Spleen (tissue), 11 donors: ENCODE results near the gene CACNA2D1. TPM values are rescaled to one million over a fixed set of nuclear protein-coding genes. Genes with fewer than 3 reads are reported as not detected.
A peak's percentile ranks its signal among the peaks of the same experiment; 100 is the strongest.

Experiments
- DNase-seq: peaks from one replicate; pipeline ENCODE4 v3.0.0-alpha.2; 2020
- H3K27ac ChIP-seq, 8 donors: fragments of 200-600 bp; sonication (generic) in 7 of 8; 1 replicate in 4 of 8; 2 replicates in 4 of 8; pipeline versions ENCODE4 v1.5.0 to v1.8.0; 2016 to 2021; ENCODE audit warnings: inconsistent platforms in 4 of 8, mild to moderate bottlenecking in 4 of 8, moderate library complexity in 1 of 8
- H3K27me3 ChIP-seq, 7 donors: fragments of 200-600 bp; sonication (generic) in 6 of 7; replicated peaks in 1 of 7; 1 replicate in 4 of 7; 2 replicates in 3 of 7; pipeline versions ENCODE4 v1.5.0 to v1.8.0; 2016 to 2021; ENCODE audit warnings: inconsistent platforms in 3 of 7, mild to moderate bottlenecking in 1 of 7
- H3K36me3 ChIP-seq, 6 donors: fragments of 200-600 bp; sonication (generic) in 5 of 6; 1 replicate in 4 of 6; 2 replicates in 2 of 6; pipeline versions ENCODE4 v1.5.0 to v1.8.0; 2016 to 2021; ENCODE audit warnings: inconsistent platforms in 2 of 6
- H3K4me1 ChIP-seq, 6 donors: fragments of 200-600 bp; sonication (generic) in 5 of 6; 1 replicate in 3 of 6; 2 replicates in 3 of 6; pipeline versions ENCODE4 v1.5.0 to v1.8.0; 2016 to 2021; ENCODE audit warnings: inconsistent platforms in 3 of 6
- H3K4me3 ChIP-seq, 8 donors: fragments of 200-600 bp; sonication (generic) in 7 of 8; 1 replicate in 4 of 8; 2 replicates in 4 of 8; pipeline versions ENCODE4 v1.5.0 to v1.8.0; 2016 to 2021; ENCODE audit warnings: inconsistent platforms in 4 of 8, mild to moderate bottlenecking in 4 of 8, moderate library complexity in 2 of 8
- H3K9me3 ChIP-seq, 8 donors: fragments of 200-600 bp; sonication (generic) in 7 of 8; 1 replicate in 4 of 8; 2 replicates in 4 of 8; pipeline versions ENCODE4 v1.5.0 to v1.8.0; 2016 to 2021; ENCODE audit warnings: inconsistent platforms in 4 of 8
- POLR2A ChIP-seq, 3 donors: fragments of 450-650 bp; IDR thresholded peaks; one replicate each; pipeline ENCODE4 v1.5.1; 2017; ENCODE audit warnings: antibody characterized with exemption in 3 of 3, mild to moderate bottlenecking in 1 of 3
- POLR2AphosphoS5 ChIP-seq, 3 donors: sonication (generic); formaldehyde crosslinking; IDR thresholded peaks; one replicate each; pipeline ENCODE4 v1.5.1; 2017; ENCODE audit warnings: antibody characterized with exemption in 3 of 3
- WGBS, 5 donors: extraction: QIAGEN DNeasy Blood & Tissue Kit in 3 of 5; methylation state at CpG; one replicate each; pipeline versions ENCODE4 v1.1.5 to v1.1.7; 2013 to 2018; 5-methylcytosine and 5-hydroxymethylcytosine counted together
- intact Hi-C: fragments of 100-400 bp; cut with DNase I; formaldehyde crosslinking; loops from one replicate; pipeline ENCODE4 v1.15.0; 2023; ENCODE audit warnings: low total_unique reads
- polyA plus RNA-seq, 3 donors: library from polyadenylated mRNA; stranded (reverse); fragments of 200-250 nt; gene quantifications; one replicate each; pipeline ENCODE4 v1.2.1, GENCODE V29; 2013
- total RNA-seq, 7 donors: library from RNA; depleted of rRNA in 3 of 7; stranded (reverse); fragments of >200 nt in 3 of 7; fragmentation: NEBNext Ultra II Directional in 4 of 7; extraction: Animal tissue kit (Norgen Biotek cat#: 25700) in 4 of 7; gene quantifications; one replicate each; pipeline versions ENCODE4 v1.1.0 to v1.2.1, GENCODE V29; 2016 to 2021
- TF ChIP-seq, protein P1 (sequence below), 11 experiments: fragments of 200-600 bp in 7 of 11; fragments of 450-650 bp in 4 of 11; sonication (generic) in 4 of 11; IDR thresholded peaks in 8 of 11; conservative IDR thresholded peaks in 3 of 11; 1 replicate in 7 of 11; 2 replicates in 4 of 11; pipeline versions ENCODE4 v1.4.0 to v1.8.0; 2016 to 2021; ENCODE audit warnings: antibody characterized with exemption in 11 of 11, inconsistent platforms in 4 of 11, mild to moderate bottlenecking in 1 of 11
- donor health status: healthy with polysubstance abuse.
- donor health status: DM: no; HTN: no; CAD: no; lungs with moderate emphysema.
- donor health status: DM: no; HTN: no; CAD: no.
- donor health status: Bipolar disorder and iron deficiency.
- donor health status: healthy.
- donor health status: DM: no; HTN: no; CAD: no.
- donor health status: DM: yes; HTN: yes; CAD: no.

The CACNA2D1 gene
- total and polyA plus RNA-seq, 10 donors: 1.7 to 24.0 (median 15.2) TPM

DNA sequence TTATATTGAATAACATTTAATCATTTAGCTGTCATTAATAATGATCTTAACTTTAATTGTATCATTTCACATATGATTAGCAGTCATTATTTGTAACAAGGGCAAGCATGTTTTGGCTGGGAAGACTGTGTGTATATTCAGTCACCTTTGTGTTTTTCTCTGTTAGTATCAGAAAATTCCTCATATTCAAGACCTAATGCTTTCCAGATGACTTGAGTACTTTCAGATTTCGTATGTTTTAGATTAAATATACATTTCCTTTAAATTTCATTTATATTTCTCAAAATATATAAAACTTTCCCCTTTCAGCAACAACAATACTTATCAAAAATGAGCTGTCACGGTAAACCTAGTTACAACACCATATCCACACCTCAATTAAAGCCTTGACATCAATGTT is 6.3 kb upstream of the CACNA2D1 start:
- Histone ChIP-seq H3K4me3 (no peak overlapping the region), H3K27me3 (peaks cover 0 to 15% (median 0%) of the 10 kb centered on the region in 7 donors), H3K36me3 (no peaks in the 10 kb centered on the region), H3K9me3 (no peaks in the 10 kb centered on the region), H3K4me1 (no peaks in the 10 kb centered on the region), H3K27ac (no peak overlapping the region)
- 62 to 88% (median 73%) methylated on average over 2 of the region's 2 CpGs for WGBS, 5 donors
- TF ChIP-seq POLR2A (IDR thresholded peaks at IDR 0.05) (no peak), POLR2AphosphoS5 (IDR thresholded peaks at IDR 0.05) (no peak)
- TF ChIP-seq, protein P1, sequence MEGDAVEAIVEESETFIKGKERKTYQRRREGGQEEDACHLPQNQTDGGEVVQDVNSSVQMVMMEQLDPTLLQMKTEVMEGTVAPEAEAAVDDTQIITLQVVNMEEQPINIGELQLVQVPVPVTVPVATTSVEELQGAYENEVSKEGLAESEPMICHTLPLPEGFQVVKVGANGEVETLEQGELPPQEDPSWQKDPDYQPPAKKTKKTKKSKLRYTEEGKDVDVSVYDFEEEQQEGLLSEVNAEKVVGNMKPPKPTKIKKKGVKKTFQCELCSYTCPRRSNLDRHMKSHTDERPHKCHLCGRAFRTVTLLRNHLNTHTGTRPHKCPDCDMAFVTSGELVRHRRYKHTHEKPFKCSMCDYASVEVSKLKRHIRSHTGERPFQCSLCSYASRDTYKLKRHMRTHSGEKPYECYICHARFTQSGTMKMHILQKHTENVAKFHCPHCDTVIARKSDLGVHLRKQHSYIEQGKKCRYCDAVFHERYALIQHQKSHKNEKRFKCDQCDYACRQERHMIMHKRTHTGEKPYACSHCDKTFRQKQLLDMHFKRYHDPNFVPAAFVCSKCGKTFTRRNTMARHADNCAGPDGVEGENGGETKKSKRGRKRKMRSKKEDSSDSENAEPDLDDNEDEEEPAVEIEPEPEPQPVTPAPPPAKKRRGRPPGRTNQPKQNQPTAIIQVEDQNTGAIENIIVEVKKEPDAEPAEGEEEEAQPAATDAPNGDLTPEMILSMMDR (IDR thresholded peaks at IDR 0.05 in 8 of 11, conservative IDR thresholded peaks at IDR 0.05 in 3 of 11): no peak
- intact Hi-C loops: no loop called here
- no peak for DNase-seq

DNA sequence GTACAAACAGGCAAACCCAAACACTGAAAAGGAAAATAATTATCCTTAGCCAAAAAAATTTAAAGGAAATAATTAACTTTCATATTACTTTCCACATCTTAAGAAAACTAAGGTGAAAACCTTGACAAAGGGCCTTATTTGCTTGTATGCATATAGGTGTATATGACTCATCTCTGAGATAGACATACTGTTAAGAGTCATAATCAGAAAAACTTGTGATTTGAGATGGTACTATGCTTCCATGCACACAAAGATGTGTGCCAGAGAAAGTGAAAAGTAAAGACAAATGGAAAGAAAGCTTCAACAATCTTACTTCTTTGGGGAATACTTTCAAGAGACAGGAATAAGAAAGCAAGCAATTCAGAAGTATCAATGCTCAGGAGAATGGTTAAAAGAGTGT is 3.3 kb upstream of the CACNA2D1 start:
- Histone ChIP-seq H3K27me3 (peaks cover 0 to 45% (median 24%) of the 10 kb centered on the region in 7 donors), H3K9me3 (no peaks in the 10 kb centered on the region), H3K4me1 (peaks cover 0 to 24% (median 10%) of the 10 kb centered on the region in 6 donors), H3K27ac (no peak overlapping the region), H3K36me3 (no peaks in the 10 kb centered on the region), H3K4me3 (no peak overlapping the region)
- intact Hi-C loops: no loop called here
- no peak for DNase-seq
- TF ChIP-seq POLR2AphosphoS5 (IDR thresholded peaks at IDR 0.05) (no peak), POLR2A (IDR thresholded peaks at IDR 0.05) (no peak)
- TF ChIP-seq, protein P1 (IDR thresholded peaks at IDR 0.05 in 8 of 11, conservative IDR thresholded peaks at IDR 0.05 in 3 of 11): no peak

DNA sequence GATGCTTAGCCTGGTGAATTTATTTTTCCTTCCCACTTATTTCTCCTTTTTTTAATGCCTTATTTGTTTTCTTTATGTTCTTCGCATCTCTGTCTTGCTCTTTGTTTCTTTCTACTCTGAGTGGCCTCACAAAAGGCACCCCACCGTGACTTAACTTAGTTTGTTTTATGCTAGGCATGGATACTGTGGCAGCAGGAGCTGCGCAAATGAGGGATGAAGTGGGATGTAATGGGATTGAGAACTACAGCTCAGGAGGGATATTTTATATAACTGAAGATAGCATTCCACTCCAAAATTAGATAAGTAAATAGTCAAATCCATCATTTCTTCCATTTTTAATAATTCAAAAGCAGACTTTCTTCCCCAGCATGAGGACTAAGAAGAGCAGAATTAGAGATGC is 1.7 kb upstream of the CACNA2D1 start:
- 91 to 96% (median 94%) methylated on average over 3 of the region's 3 CpGs for WGBS, 5 donors
- Histone ChIP-seq H3K4me1 (peaks cover 0 to 37% (median 10%) of the 10 kb centered on the region in 6 donors), H3K27me3 (peaks cover 0 to 60% (median 24%) of the 10 kb centered on the region in 7 donors), H3K9me3 (no peaks in the 10 kb centered on the region), H3K4me3 (no peak overlapping the region), H3K27ac (no peak overlapping the region), H3K36me3 (no peaks in the 10 kb centered on the region)
- no peak for DNase-seq
- intact Hi-C loops: no loop called here
- TF ChIP-seq, protein P1 (IDR thresholded peaks at IDR 0.05 in 8 of 11, conservative IDR thresholded peaks at IDR 0.05 in 3 of 11): no peak
- TF ChIP-seq POLR2A (IDR thresholded peaks at IDR 0.05) (no peak), POLR2AphosphoS5 (IDR thresholded peaks at IDR 0.05) (no peak)

DNA sequence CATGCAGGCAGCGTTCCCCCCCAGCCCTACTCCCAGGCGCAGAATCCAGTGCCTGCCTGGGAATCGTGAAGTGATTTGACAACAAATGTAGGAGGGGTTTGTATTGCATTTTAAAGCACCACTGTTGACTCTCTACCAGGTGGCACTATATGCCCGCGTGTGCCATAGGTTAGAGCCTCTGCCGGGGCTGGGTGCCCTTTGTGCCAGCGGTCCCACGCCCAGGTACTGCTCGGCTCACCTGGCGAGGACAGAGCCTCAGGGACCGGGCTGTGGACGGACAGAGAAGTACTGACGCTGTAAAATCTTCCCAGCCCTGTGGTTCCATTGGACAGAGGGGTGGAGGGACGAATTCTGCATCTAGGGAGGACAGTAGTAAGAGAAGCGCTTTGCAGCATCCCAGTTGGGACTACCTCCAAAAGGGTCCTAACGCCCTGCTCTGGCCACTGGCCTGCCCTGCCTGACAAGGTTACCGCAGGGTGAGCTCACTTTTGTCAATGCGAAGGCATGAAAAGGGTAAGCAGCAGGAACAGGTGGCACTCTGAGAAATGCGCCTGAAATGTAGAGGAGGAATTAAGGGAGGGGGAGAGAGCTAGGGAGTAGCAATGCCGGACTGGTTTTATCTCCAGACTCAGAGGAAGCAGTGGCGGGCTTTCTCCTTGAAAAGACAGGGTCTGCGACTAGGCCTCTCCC is 788 bp upstream of the CACNA2D1 start:
- peaks cover 0 to 65% (median 24%) of the 10 kb centered on the region in 7 donors for H3K27me3 ChIP-seq
- H3K9me3 ChIP-seq: no peaks in the 10 kb centered on the region
- DNase-seq: peak; percentile 64
- TF ChIP-seq, protein P1 (IDR thresholded peaks at IDR 0.05 in 8 of 11, conservative IDR thresholded peaks at IDR 0.05 in 3 of 11): peak in 2 of 11 experiments; percentile 5 to 6
- TF ChIP-seq POLR2AphosphoS5 (IDR thresholded peaks at IDR 0.05): no peak
- no peaks in the 10 kb centered on the region for H3K36me3 ChIP-seq
- H3K4me1 ChIP-seq: peaks cover 0 to 39% (median 10%) of the 10 kb centered on the region in 6 donors
- 36 to 56% (median 43%) methylated on average over 17 to 22 of the region's 22 CpGs for WGBS, 5 donors
- intact Hi-C loops: no loop called here
- peak overlapping the region; percentile 36 to 74 (median 52) for H3K4me3 ChIP-seq
- H3K27ac ChIP-seq: peak overlapping the region in 7 of 8 donors; percentile 85 to 92 (median 89)
